Karpas-422 (cell line): Measurements from ENCODE around the gene RARS2. TPM values are rescaled to one million over a fixed set of nuclear protein-coding genes. Genes with fewer than 3 reads are reported as not detected.
A peak's percentile ranks its signal among the peaks of the same experiment; 100 is the strongest.

Experiments used
- DNase-seq: peaks from one replicate; pipeline ENCODE4 v3.0.0-alpha.2; 2015
- H2AFZ ChIP-seq: fragments of 200-600 bp; sonication (generic); 2 replicates; pipeline ENCODE4 v1.6.1; 2014; ENCODE audit warnings: antibody characterized with exemption, low read length, mixed read lengths
- H3K27ac ChIP-seq: fragments of 200-600 bp; sonication (generic); 2 replicates; pipeline ENCODE4 v1.5.1; 2014; ENCODE audit warnings: mild to moderate bottlenecking, low read length, moderate library complexity
- H3K27me3 ChIP-seq: fragments of 200-600 bp; sonication (generic); 2 replicates; pipeline ENCODE4 v1.6.1; 2014; ENCODE audit warnings: low read length, mixed read lengths
- H3K36me3 ChIP-seq: fragments of 200-600 bp; sonication (generic); 2 replicates; pipeline ENCODE4 v1.6.1; 2014; ENCODE audit warnings: low read length, mixed read lengths; ENCODE audit not compliant: insufficient read depth
- H3K4me1 ChIP-seq: fragments of 200-600 bp; sonication (generic); 2 replicates; pipeline ENCODE4 v1.6.1; 2014; ENCODE audit warnings: mild to moderate bottlenecking, low read length, mixed read lengths
- H3K4me2 ChIP-seq: fragments of 200-600 bp; sonication (generic); 2 replicates; pipeline ENCODE4 v1.6.1; 2014; ENCODE audit warnings: low read length, low read depth, mild to moderate bottlenecking; ENCODE audit not compliant: poor library complexity, severe bottlenecking
- H3K4me3 ChIP-seq: fragments of 200-600 bp; sonication (generic); 2 replicates; pipeline ENCODE4 v1.5.1; 2014; ENCODE audit warnings: mild to moderate bottlenecking, antibody characterized with exemption, low read length, mixed read lengths
- H3K79me2 ChIP-seq: fragments of 200-600 bp; sonication (generic); 2 replicates; pipeline ENCODE4 v1.6.1; 2014; ENCODE audit warnings: mild to moderate bottlenecking, low read length, mixed read lengths
- H3K9ac ChIP-seq: fragments of 200-600 bp; sonication (generic); 2 replicates; pipeline ENCODE4 v1.6.0; 2014; ENCODE audit warnings: low read length
- H3K9me2 ChIP-seq: fragments of 200-600 bp; sonication (generic), shearing (Covaris generic); replicated peaks from 2 replicates; pipeline ENCODE4 v1.6.0; 2014; ENCODE audit warnings: mild to moderate bottlenecking, low read length, moderate library complexity; ENCODE audit not compliant: insufficient read depth
- H3K9me3 ChIP-seq: fragments of 300-700, 200-600 bp; sonication (generic); 2 replicates; pipeline ENCODE4 v1.6.1; 2014; ENCODE audit warnings: low read length, mixed read lengths
- H4K20me1 ChIP-seq: fragments of 200-600 bp; sonication (generic); 2 replicates; pipeline ENCODE4 v1.6.1; 2014; ENCODE audit warnings: mild to moderate bottlenecking, antibody characterized with exemption, low read length, low read depth; ENCODE audit not compliant: insufficient read depth
- total RNA-seq: library from RNA; depleted of rRNA; stranded (reverse); fragments of >200 nt; shearing (Covaris generic); gene quantifications from 2 replicates; pipeline ENCODE4 v1.2.3, GENCODE V29; 2014; ENCODE audit warnings: low replicate concordance

Gene RARS2
- total RNA-seq, 1 experiment from 2014 or later, result 27.7 TPM

DNA sequence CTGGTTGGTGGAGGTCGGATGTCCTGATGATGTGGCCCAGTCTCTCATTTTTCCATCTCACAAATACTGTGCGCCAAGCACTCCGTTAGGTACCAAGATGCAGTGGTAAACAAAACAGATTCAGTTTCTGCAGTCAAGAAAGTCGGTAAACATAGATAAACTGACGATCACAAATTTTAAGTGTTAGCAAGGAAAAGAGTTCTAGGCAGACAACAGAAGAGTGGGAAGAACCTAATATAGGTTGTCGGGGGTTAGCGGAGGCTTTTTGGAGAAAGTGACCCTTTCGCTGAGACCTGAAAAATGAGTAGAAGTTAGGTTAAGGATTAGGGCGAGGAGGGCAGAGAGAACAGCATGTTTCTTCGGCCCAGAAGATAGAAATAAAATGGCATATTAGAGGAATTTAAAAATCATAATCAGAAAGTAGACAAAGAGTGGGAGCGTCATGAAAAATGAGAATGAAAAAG, 662 bp upstream of the RARS2 start:
- Histone ChIP-seq H4K20me1 (0 out of 2 replicates have a peak, but pooled peaks cover 5% of the 10 kb centered on the region), H3K27me3 (no peaks in the 10 kb centered on the region), H3K9me3 (no peaks in the 10 kb centered on the region), H3K27ac (peak overlapping the region; percentile 10; the same call in 1 of the 2 replicates), H3K4me2 (peak overlapping the region; percentile 87), H2AFZ (peak overlapping the region; percentile 68; the same call in 1 of the 2 replicates), H3K4me1 (peaks cover 32% of the 10 kb centered on the region), H3K79me2 (peaks cover 93% of the 10 kb centered on the region), H3K36me3 (peaks cover 23% of the 10 kb centered on the region), H3K4me3 (peak overlapping the region; percentile 91), H3K9ac (peak overlapping the region; percentile 85), H3K9me2 (no peaks in the 10 kb centered on the region)
- DNase-seq, result no peak

- no peak overlapping the region for H3K27ac ChIP-seq
Observed at GRCh38 chr6:87588756-87589407, 905 bp downstream of the RARS2 start.

DNA sequence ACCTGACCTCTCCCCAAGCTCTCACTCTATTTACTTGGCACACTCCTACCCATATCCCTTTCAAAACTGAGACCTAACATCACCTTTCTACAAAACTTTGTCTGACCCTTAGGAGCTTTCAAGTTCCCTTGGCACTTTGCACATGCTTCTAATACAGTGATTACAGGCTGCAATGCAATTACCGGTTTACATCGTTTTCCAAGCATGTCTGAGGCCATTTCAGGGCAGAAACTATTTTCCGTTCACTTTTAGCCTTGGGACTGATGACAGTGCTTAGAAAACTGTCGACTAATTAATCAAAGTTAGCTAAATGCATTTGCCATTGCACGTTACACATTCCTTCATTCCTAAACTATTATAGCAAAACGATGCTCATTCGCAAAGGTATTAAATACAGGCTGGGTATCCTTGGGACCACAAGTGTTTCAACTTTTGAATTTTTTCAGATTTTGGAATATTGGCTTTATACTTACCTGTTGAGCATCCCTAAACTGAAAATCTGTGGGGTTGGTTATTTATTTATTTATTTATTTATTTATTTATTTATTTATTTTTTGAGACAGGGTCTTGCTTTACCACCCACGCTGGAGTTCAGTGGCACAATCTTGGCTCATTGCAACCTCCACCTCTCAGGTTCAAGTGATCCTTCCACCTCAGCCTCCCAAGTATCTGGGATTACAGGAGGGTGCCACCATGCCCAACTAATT, 3.3 kb downstream of the RARS2 start:
- no peak overlapping the region for H3K4me2 ChIP-seq
- H2AFZ ChIP-seq, result no peak overlapping the region
- H3K9ac ChIP-seq, result no peak overlapping the region
- DNase-seq, result peak; percentile 25
- peaks cover 30% of the 10 kb centered on the region for H3K36me3 ChIP-seq
- H3K9me3 ChIP-seq, result no peaks in the 10 kb centered on the region
- peaks cover 96% of the 10 kb centered on the region for H3K79me2 ChIP-seq
- H3K9me2 ChIP-seq, result no peaks in the 10 kb centered on the region
- no peaks in the 10 kb centered on the region for H3K27me3 ChIP-seq
- H3K27ac ChIP-seq, result no peak overlapping the region
- H3K4me3 ChIP-seq, result no peak overlapping the region
- H4K20me1 ChIP-seq, result 0 out of 2 replicates have a peak, but pooled peaks cover 5% of the 10 kb centered on the region
- H3K4me1 ChIP-seq, result peaks cover 42% of the 10 kb centered on the region

More at GRCh38 chr6:87588756-87589407, 905 bp downstream of the RARS2 start:
- Histone ChIP-seq H3K36me3 (peaks cover 19% of the 10 kb centered on the region), H3K4me1 (peaks cover 32% of the 10 kb centered on the region), H3K9ac (peak overlapping the region; percentile 85), H3K27me3 (no peaks in the 10 kb centered on the region), H3K79me2 (peaks cover 96% of the 10 kb centered on the region), H3K9me3 (no peaks in the 10 kb centered on the region), H3K9me2 (no peaks in the 10 kb centered on the region), H4K20me1 (0 out of 2 replicates have a peak, but pooled peaks cover 5% of the 10 kb centered on the region), H3K4me3 (peak overlapping the region; percentile 91), H3K4me2 (peak overlapping the region; percentile 87), H2AFZ (no peak overlapping the region)
- no peak for DNase-seq

GRCh38 chr6:87583822-87584221, 6.0 kb downstream of the RARS2 start:
- H3K4me3 ChIP-seq, result no peak overlapping the region
- H3K4me2 ChIP-seq, result no peak overlapping the region
- H3K9ac ChIP-seq, result no peak overlapping the region
- H3K36me3 ChIP-seq, result peaks cover 44% of the 10 kb centered on the region
- H4K20me1 ChIP-seq, result 0 out of 2 replicates have a peak, but pooled peaks cover 4% of the 10 kb centered on the region
- no peaks in the 10 kb centered on the region for H3K27me3 ChIP-seq
- no peak overlapping the region for H3K27ac ChIP-seq
- peaks cover 42% of the 10 kb centered on the region for H3K4me1 ChIP-seq
- no peaks in the 10 kb centered on the region for H3K9me3 ChIP-seq
- peaks cover 97% of the 10 kb centered on the region for H3K79me2 ChIP-seq
- H2AFZ ChIP-seq, result no peak overlapping the region
- no peak for DNase-seq
- no peaks in the 10 kb centered on the region for H3K9me2 ChIP-seq

- peaks cover 9% of the 10 kb centered on the region for H3K4me1 ChIP-seq
- H3K9ac ChIP-seq, result no peak overlapping the region
- no peaks in the 10 kb centered on the region for H3K27me3 ChIP-seq
- no peaks in the 10 kb centered on the region for H4K20me1 ChIP-seq
- no peak overlapping the region for H3K27ac ChIP-seq
- peaks cover 26% of the 10 kb centered on the region for H3K36me3 ChIP-seq
- peaks cover 93% of the 10 kb centered on the region for H3K79me2 ChIP-seq
- no peak overlapping the region for H3K4me3 ChIP-seq
- H3K4me2 ChIP-seq, result no peak overlapping the region
- DNase-seq, result no peak
- no peaks in the 10 kb centered on the region for H3K9me3 ChIP-seq
- H2AFZ ChIP-seq, result no peak overlapping the region
- H3K9me2 ChIP-seq, result no peaks in the 10 kb centered on the region
Observed at GRCh38 chr6:87575423-87575822, 14.4 kb downstream of the RARS2 start.

DNA sequence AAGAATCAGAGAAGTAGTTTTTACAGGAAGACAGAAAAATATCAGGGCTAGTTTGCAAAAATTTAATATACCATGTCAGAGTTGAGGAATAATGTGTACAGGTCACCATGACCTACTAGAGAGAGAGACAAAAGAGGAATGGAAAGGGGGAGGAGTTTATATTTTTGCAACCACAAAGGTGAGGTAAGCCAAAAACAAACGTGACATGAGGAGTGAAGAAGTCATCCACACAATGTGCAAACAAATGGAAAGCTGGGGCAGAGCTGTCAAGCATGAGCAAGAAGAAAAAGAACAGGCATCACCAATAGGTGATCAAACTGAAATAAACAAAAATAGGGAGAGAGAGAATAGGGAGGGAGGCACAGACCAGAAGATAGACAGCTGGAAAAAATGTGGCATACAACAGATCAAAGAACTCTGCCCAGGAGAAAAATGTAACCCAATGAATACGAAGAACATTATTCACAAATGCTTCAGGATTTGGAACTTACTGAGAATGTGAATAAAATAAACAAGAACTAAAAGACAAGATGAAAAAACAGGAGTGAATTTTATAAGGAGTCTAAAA, 15.5 kb downstream of the RARS2 start:
- Histone ChIP-seq H3K9me3 (no peaks in the 10 kb centered on the region), H3K36me3 (peaks cover 23% of the 10 kb centered on the region), H3K4me1 (peaks cover 9% of the 10 kb centered on the region), H3K79me2 (peaks cover 93% of the 10 kb centered on the region), H3K27ac (no peak overlapping the region), H4K20me1 (no peaks in the 10 kb centered on the region), H3K9me2 (no peaks in the 10 kb centered on the region), H2AFZ (no peak overlapping the region), H3K9ac (no peak overlapping the region), H3K4me2 (no peak overlapping the region), H3K4me3 (no peak overlapping the region), H3K27me3 (no peaks in the 10 kb centered on the region)
- no peak for DNase-seq

GRCh38 chr6:87573307-87574024, 16.3 kb downstream of the RARS2 start:
- Histone ChIP-seq H3K36me3 (peaks cover 25% of the 10 kb centered on the region), H4K20me1 (no peaks in the 10 kb centered on the region), H2AFZ (no peak overlapping the region), H3K4me2 (no peak overlapping the region), H3K4me3 (no peak overlapping the region), H3K4me1 (peaks cover 9% of the 10 kb centered on the region), H3K9ac (no peak overlapping the region), H3K9me2 (no peaks in the 10 kb centered on the region), H3K9me3 (no peaks in the 10 kb centered on the region), H3K27ac (no peak overlapping the region), H3K79me2 (peaks cover 94% of the 10 kb centered on the region), H3K27me3 (no peaks in the 10 kb centered on the region)
- no peak for DNase-seq
